IPS-20b (cell line): ENCODE data around the gene C11orf42.
"Not testable (repeated sequence)": the region's sequence is repeated elsewhere in the genome, so short reads cannot be mapped to it uniquely, and the experiment has no call there.

Experiments used
- H3K27ac ChIP-seq: one replicate; pipeline ENCODE4 v1.5.1; 2013; ENCODE audit warnings: low read length
- H3K27me3 ChIP-seq: 2 replicates; pipeline ENCODE4 v1.6.1; 2013; ENCODE audit warnings: mild to moderate bottlenecking, low read length, inconsistent platforms; ENCODE audit not compliant: insufficient read depth
- H3K36me3 ChIP-seq: 2 replicates; pipeline ENCODE4 v1.6.1; 2013; ENCODE audit warnings: low read depth, mild to moderate bottlenecking, inconsistent platforms, low read length, moderate library complexity; ENCODE audit not compliant: insufficient read depth
- H3K4me1 ChIP-seq: 2 replicates; pipeline ENCODE4 v1.6.1; 2013; ENCODE audit warnings: mild to moderate bottlenecking, control low read depth, inconsistent platforms, low read length, moderate library complexity; ENCODE audit not compliant: insufficient read depth
- H3K4me3 ChIP-seq: 2 replicates; pipeline ENCODE4 v1.5.1; 2013; ENCODE audit warnings: mild to moderate bottlenecking, low read length, inconsistent platforms
- H3K9ac ChIP-seq: 2 replicates; pipeline ENCODE4 v1.6.1; 2013; ENCODE audit warnings: low read depth, mild to moderate bottlenecking, inconsistent platforms, low read length, moderate library complexity
- H3K9me3 ChIP-seq: 2 replicates; pipeline ENCODE4 v1.6.1; 2013; ENCODE audit warnings: mild to moderate bottlenecking, low read depth, low read length, inconsistent platforms; ENCODE audit not compliant: insufficient read depth

C11orf42 gene

DNA sequence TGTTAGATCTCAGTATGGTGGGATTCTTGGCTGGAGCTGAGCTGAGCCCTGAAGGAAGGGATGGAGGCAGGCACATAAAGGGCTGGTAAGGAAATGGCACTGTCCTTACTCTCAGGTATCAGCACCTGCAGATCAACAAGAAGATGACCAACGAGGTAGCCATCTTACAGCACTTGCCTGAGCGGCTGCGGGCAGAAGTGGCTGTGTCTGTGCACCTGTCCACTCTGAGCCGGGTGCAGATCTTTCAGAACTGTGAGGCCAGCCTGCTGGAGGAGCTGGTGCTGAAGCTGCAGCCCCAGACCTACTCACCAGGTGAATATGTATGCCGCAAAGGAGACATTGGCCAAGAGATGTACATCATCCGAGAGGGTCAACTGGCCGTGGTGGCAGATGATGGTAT is 36.0 kb downstream of the C11orf42 start:
- no peaks in the 10 kb centered on the region for H3K9me3 ChIP-seq
- no peak overlapping the region for H3K4me3 ChIP-seq
- H3K27ac ChIP-seq, result no peak overlapping the region
- no peak overlapping the region for H3K9ac ChIP-seq
- no peaks in the 10 kb centered on the region for H3K27me3 ChIP-seq
- H3K4me1 ChIP-seq, result no peaks in the 10 kb centered on the region
- H3K36me3 ChIP-seq, result no peaks in the 10 kb centered on the region

DNA sequence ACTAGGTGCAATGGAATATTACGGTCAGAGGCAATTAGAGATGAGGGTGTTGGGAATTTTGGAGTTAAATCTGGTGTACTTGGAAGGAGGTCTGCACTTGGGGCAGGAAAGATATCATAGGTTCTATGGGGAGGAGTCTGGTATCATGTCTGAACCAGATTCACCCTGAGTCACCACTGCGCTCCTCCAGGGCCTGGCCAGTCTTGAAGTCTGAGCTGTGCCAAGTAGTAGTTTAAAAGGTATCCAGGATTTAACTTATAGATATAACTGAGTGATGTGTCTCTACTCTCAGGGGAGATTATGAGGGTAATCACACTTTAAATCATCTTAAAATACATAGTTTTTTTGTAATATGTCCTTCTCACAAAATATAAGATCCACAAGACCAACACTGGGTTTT is 40.2 kb downstream of the C11orf42 start:
- H3K4me1 ChIP-seq, result no peaks in the 10 kb centered on the region
- H3K4me3 ChIP-seq, result no peak overlapping the region
- no peaks in the 10 kb centered on the region for H3K9me3 ChIP-seq
- H3K27me3 ChIP-seq, result no peaks in the 10 kb centered on the region
- H3K27ac ChIP-seq, result no peak overlapping the region
- H3K36me3 ChIP-seq, result no peaks in the 10 kb centered on the region
- no peak overlapping the region for H3K9ac ChIP-seq

DNA sequence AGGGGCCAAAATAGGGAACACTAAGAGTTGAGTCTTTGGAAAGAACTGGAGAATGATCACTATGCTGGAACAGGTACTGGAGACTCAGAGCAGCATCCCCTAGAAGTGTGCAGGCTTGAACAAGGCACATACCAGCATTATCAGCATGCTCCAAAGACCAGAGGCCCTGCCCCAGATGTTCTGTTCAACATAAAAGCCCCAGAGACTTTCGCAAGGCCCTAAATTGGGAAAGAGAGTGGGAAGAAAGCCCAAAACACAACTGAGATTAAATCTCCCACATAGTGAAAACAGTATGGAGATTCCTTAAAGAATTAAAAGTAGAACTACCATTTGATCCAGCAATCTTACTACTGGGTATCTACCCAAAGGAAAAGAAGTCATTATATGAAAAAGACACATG is 42.9 kb downstream of the C11orf42 start:
- Histone ChIP-seq H3K4me3 (no peak overlapping the region), H3K27ac (no peak overlapping the region), H3K9ac (no peak overlapping the region), H3K36me3 (no peaks in the 10 kb centered on the region), H3K9me3 (no peaks in the 10 kb centered on the region), H3K27me3 (no peaks in the 10 kb centered on the region), H3K4me1 (no peaks in the 10 kb centered on the region)

DNA sequence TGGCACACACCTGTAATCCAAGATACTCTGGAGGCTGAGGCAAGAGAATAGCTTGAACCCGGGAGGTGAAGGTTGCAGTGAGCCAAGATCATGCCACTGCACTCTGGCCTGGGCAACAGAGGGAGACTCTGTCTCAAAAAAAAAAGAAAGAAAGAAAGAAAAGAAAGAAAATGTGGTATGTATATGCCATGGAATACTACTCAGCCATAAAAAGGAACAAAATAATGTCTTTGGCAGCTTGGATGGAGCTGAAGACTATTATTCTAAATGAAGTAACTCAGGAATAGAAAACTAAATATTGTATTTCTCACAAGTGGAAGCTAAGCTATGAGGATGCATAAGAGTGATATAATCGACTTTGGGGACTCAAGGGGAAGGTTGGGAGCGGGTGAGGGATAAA is 43.5 kb downstream of the C11orf42 start:
- H3K27ac ChIP-seq, H3K4me1 ChIP-seq, H3K9me3 ChIP-seq, H3K27me3 ChIP-seq, H3K9ac ChIP-seq, H3K36me3 ChIP-seq, H3K4me3 ChIP-seq: not testable (repeated sequence)

DNA sequence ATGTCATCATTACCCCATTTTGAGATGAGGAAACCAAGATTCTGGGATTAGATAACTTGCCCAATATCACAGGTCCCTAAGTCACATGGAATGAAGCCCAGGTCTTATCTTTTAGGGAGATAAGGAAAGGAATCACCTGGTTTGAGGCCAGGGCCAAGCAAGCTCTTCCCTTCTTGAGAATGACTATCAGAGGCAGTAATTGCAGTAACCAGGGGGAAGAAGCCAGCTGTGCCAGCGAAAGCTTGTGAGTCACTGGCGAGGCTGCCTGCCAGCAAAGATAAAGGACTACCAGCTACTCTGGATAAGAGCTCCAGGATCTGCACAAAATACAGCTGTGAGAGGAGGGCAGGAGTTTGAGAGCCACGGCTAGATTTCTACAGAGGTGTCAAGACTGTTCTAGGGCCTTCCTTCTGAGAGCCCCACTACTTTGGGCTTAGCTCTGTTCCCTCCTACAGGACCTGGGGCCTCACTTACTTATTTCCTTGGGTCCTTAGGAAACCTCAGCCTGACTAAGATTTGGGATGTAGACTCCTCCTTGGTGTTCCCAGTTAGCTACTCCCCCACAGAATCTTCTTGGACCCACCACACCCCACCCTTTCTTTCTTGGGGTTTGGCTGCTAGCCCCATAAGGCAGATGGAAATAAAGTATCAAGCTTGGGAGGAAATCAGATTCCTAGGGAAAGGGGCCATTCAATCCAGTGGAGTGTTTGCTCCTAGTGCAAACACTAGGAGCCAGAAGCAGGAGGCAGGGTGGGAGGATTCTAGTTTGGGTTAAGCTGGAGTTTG is 44.6 kb downstream of the C11orf42 start:
- no peak overlapping the region for H3K9ac ChIP-seq
- H3K4me3 ChIP-seq, result no peak overlapping the region
- no peaks in the 10 kb centered on the region for H3K4me1 ChIP-seq
- no peaks in the 10 kb centered on the region for H3K36me3 ChIP-seq
- H3K27ac ChIP-seq, result no peak overlapping the region
- peaks cover 2% of the 10 kb centered on the region; the same call in 1 of the 2 replicates for H3K27me3 ChIP-seq
- no peaks in the 10 kb centered on the region for H3K9me3 ChIP-seq

DNA sequence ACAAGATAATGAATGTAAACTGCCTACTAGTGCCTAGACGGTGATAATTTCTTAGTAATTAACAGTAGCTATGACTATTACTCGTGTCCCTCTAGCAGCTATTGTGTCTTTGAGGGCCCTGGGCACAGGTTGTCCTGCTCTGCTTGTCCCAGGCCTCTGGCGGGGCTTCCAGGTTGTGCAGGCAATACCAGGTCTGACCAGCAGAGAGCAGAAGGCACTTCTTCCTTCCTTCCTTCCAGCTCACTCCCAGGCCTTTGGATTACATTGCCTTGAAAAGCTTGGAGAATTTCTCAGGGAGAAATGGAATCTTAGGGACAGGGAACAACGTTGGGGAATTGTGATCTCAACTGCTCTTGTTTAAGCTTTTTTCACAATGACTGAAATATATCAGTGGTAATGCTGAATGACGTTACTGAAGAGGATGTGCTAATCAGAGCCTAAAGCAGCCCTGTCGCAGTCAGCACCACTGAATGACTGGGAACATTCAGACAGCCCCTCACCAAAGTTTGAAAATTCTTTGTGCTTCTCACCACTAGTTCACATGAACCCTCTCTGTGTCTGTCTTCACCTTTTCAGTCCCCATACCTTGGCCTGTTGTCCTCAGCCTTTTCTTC is 45.9 kb downstream of the C11orf42 start:
- no peaks in the 10 kb centered on the region for H3K9me3 ChIP-seq
- no peaks in the 10 kb centered on the region for H3K4me1 ChIP-seq
- no peak overlapping the region for H3K27ac ChIP-seq
- no peaks in the 10 kb centered on the region for H3K36me3 ChIP-seq
- no peak overlapping the region for H3K4me3 ChIP-seq
- H3K27me3 ChIP-seq, result peaks cover 13% of the 10 kb centered on the region
- no peak overlapping the region for H3K9ac ChIP-seq

DNA sequence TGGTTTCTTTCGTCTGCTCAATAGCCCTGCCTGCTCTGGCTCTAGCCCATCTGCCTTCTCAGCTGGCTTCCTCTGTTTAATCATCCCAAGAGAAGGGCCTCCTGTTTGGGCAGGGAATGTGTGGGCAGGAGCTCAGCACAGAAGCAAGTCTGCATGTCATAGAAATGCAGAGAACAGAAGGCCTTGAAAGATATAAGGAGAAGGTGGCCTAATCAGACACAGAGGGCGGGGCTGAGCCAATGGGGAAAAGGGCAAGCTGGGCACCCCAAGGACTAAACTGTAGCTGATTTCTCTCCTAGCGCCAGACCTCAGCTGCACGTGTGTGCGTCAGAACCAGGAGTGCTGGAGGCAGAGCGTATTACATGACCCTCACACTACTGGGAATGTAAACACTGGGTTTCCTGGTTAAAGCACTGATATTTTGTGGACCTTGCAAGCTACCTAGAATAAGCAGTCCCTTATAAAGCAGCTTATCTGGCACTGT is 46.7 kb downstream of the C11orf42 start:
- Histone ChIP-seq H3K9me3 (no peaks in the 10 kb centered on the region), H3K4me3 (no peak overlapping the region), H3K27me3 (peaks cover 21% of the 10 kb centered on the region), H3K27ac (no peak overlapping the region), H3K4me1 (no peaks in the 10 kb centered on the region), H3K36me3 (no peaks in the 10 kb centered on the region), H3K9ac (no peak overlapping the region)

DNA sequence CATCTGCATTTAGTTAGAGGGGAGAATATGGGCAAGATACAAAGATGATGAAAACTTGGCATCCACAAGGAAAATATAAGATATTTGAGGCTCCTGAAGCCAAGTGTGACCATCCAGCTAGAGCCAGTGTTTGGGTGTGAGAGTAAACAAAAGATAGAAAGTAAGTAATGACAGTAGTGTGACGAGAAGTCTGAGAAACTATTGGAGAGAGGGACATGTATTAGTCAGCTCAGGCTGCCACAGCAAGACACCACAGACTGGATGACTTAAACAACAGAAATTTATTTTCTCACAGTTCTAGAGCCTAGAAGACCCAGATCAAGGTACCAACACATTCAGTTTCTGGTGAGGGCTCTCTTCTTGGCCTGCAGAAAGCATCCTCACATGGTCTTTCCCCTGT is 47.8 kb downstream of the C11orf42 start:
- Histone ChIP-seq H3K9ac (no peak overlapping the region), H3K27ac (no peak overlapping the region), H3K4me1 (peaks cover under 1% of the 10 kb centered on the region; the same call in 1 of the 2 replicates), H3K9me3 (no peaks in the 10 kb centered on the region), H3K36me3 (no peaks in the 10 kb centered on the region), H3K27me3 (peaks cover 32% of the 10 kb centered on the region), H3K4me3 (no peak overlapping the region)

DNA sequence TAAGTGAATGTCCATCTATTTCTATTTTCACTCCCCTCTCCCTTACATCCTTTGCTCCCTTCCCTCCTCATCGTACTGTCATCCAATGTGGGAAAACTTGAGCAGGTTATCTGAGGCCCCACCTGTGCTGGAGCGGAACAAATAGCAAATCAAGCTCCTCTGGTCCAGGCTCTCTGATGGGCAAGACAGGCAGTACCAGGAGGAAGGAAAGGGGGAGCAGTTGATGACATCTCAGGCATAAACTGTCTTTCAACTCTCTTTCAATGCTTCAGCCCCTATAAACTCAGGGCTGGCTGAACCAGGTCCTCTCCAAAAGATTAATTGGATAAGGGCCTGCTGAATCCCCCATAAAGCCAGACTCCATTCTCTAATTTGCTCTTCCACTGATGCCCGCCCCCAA is 52.8 kb downstream of the C11orf42 start:
- H3K4me3 ChIP-seq, result peak overlapping the region; percentile 78; the same call in 1 of the 2 replicates
- H3K9me3 ChIP-seq, result no peaks in the 10 kb centered on the region
- H3K27ac ChIP-seq, result no peak overlapping the region
- peaks cover 75% of the 10 kb centered on the region for H3K27me3 ChIP-seq
- no peak overlapping the region for H3K9ac ChIP-seq
- H3K4me1 ChIP-seq, result peaks cover 8% of the 10 kb centered on the region; the same call in 1 of the 2 replicates
- no peaks in the 10 kb centered on the region for H3K36me3 ChIP-seq

DNA sequence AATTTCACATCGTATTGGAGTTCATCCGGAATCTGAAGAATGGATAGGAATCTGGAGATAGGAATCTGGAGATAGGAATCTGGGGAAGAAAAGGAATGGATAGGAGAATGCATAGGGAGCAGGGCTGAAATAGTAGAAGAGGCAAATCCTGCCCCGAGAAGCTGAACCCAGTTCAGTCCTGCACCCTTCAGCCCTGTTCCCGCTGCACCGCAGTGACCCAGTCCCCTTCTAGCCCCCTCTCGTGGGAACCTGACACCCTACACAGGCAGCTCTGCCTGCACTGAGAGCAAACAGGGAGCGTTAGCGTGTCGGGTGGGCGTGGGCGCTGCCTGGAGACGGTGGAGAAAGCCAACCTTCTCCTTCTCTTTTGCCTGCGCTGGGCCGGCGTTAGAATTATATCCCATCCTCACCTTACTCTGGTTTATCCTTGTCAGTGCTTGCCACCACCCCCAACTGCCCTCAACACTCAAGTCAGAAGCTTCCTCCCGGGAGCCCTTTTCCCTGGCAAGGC is 53.3 kb downstream of the C11orf42 start:
- Histone ChIP-seq H3K4me3 (peak overlapping the region; percentile 78), H3K9me3 (no peaks in the 10 kb centered on the region)

DNA sequence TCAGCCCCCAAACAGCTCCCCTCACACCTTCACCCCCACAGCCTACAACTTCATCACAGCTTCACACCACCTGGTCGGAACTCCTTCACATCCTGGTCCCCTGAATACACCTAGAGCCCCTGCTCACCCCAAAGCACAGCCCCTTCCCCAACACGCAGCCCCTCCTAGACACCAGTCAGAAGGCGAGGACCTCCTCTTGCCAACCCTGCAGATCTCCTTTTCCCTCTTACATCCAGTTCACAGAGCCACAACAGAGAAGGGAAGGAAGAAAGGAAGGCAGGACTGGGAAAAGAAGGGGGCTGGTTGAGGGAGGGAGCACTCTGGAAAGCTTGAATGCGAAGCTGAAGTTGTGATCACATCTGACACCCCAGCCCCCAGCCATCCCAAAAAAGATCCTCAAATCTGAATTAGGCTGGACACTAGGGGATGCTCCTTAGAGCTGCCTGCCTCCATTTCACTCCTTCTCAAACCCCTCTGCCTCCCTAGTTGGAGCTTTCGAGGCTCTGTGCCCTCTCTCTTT is 54.9 kb downstream of the C11orf42 start:
- Histone ChIP-seq H3K9ac (no peak overlapping the region), H3K4me1 (peaks cover 8% of the 10 kb centered on the region; the same call in 1 of the 2 replicates), H3K27me3 (peaks cover 70% of the 10 kb centered on the region), H3K4me3 (peak overlapping the region; percentile 78), H3K36me3 (no peaks in the 10 kb centered on the region), H3K27ac (no peak overlapping the region), H3K9me3 (no peaks in the 10 kb centered on the region)

More for the DNA sequence above, 53.3 kb downstream of the C11orf42 start:
- Histone ChIP-seq H3K36me3 (no peaks in the 10 kb centered on the region), H3K4me1 (peaks cover 8% of the 10 kb centered on the region; the same call in 1 of the 2 replicates), H3K9ac (no peak overlapping the region; the same call in 1 of the 2 replicates), H3K27me3 (peaks cover 75% of the 10 kb centered on the region), H3K27ac (no peak overlapping the region)
